ENCODE results near the gene DPP8.

DPP8 gene

DNA sequence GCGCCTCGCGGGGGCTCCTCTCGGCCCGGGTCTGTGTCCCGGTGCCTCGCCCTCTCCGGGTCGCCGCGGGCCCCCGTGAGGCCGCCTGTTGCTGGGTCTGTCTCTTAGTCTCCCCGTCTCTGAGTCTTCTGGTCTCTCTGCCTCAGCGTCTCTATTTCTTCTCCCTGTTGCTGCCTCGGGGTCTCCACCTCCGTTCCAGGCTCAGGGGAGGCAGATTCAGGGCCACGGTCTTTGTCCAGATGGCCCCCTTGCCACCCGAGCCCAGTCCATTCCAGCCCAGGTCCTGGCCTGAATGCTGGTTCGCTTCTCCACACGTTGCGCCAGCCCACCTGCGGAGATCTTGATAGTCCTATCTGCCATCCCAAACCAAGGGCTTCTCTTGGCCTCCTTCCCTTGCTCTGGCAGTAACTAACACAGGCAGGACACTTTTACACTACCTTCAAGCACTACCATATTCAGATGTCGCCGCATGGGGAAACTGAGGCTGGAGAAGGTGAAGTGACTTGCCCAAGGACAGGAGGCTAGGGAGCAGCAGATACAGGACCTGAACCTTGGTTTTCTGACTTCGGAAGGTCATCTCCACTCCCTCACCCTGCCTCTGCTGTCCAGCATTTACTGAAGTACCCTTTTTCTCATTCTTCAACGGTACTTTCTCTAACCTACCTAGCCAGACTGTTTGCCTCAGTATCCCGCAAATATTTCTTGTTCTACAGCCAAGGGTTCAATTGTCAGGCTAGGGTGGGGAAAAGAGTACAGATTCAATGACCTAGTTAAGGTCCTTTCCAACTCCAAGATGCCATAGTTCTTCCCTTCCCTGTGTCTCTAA, 94.1 kb downstream of the DPP8 start:
- DNase-seq = no peak

DNA sequence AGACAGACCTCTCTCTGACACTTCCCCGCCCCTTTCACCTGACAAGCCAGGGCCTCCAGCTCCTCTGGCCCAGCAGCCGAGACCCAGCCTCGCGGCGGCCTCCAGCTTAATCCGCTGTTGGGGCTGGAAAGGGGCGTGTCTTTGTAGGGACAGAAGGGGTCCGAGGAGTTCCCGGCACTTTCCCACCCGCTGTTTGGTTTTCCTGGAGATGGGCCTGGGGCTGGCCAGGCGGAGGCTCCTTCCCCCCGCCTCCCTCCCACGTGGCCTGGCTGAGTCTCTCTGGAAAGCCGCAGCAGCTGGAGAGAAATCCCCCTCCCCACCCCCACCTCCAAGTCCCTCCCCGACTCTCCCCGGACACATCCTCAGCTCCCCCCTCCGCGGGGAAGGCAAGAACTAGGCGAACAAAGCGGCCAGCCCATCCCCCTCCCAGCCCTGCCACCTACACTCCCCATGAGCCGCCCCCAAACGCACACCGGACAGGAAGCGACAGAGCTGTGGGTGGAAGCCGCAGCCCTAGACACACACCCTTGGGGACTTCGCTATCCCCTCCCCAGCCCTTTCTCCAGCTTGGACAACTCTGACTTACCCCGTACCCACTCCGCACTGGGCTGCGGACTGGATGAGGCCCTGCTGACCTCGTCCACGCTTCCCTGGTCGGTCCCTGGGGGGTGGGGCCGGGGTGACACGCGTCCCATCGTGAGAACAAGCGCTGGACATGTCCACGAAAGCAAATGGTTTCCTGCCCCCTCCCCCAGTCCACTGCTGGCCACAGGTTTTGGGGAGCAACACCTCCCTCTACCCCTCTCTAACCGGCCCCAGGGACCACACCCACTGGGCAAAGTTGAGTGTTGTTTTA, 95.9 kb downstream of the DPP8 start:
- no peak for DNase-seq

DNA sequence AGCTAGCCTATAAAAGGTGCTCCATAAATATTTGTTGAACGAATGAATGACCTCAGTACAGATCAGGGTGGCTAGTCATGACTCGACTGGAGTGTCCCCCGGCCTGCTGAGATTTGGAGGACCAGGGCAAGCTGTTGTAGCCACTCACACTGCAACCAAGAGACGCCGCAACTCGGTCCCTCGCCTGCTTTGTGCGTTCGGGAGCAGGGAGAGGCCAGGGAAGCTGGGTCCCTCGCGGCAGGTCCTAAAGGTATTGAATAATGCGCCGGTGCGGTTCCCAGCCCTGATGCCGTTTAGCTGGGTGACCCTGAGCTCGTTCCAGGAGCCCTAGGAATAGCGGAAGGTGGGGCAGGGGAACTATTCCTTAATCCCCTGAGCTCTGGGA, 96.5 kb downstream of the DPP8 start:
- DNase-seq = no peak

DNA sequence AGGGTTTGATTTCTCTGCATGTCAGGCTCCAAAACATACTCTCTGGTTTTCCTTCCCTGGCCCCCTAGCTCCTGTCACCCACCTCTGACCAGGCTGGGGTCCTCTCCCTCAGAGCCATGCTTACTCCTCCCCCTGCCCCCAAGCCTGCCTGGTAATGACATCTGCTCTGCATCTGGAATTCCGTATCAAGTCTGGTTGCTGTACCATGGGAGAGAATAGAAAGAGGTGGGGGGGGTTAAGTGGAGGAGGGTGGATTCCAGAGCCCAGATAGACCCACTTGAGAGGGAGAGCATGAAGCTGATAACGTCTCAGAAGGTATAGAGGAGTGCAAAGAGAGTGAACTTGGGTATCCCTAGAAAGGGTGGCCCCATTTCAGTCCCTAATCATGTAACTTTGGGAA, 98.9 kb downstream of the DPP8 start:
- DNase-seq = no peak

DNA sequence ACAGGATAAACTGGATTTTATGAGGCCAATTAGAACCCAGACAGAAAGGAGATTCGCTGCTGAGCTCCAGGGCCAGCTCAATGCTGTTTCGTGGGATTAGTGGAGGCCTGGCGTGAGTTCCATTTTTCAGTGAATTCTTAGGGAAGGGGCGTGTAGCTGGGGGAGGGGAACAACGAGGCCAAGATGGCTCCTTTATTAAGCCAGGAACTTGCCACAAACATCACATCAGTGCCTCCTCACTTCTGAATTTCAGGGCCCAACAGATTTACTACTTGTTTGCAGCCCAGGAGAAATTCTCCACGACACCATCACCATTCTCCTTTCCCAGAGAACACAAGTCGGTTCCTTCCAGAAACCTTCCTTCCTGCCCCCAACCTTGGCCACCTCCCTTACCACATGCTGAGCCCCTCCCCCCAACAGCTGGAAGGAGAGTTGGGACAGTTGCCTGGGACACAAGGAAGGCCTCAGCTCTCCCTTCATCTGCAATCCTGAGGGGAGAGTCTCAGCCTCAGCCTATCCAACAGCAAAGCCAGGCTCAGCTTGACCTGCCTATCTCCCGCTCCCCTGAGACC, 100.6 kb downstream of the DPP8 start:
- no peak for DNase-seq

DNA sequence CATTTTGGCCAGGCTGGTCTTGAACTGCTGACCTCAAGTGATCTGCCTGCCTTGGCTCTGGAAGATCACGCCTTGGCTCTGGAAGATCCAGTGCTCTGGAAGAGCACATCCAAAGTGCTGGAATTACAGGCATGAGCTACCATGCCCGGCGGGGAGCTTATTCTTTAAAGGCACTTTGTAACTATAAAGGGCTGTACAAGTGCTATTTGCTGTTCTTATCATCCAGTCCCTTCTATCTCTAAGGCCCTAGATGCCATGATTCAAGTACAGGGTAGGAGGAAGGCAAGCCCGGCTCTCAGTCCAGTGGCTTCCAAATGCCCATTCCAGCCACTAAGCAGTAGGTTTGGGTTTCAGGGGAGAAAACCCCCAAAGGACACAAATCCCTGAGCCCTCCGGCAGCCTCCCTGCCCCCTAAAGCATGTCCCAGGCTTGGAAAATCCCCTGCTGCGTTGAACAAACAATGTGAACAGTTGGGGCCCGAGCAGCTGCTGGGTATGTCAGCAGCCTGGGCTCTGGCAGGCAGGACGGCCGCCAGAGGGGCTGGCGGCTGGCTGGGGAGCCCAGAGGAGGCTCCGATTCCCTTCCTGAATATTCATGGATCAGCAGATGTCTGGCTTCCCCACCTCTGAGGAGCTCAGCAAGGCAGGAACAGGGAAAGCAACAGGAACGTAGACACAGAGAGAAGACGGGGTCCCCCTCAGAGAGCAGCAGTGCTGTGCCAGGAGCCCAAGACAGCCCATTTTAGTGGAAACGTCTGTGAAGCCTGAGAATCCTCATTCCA, 102.5 kb downstream of the DPP8 start:
- DNase-seq = no peak

DNA sequence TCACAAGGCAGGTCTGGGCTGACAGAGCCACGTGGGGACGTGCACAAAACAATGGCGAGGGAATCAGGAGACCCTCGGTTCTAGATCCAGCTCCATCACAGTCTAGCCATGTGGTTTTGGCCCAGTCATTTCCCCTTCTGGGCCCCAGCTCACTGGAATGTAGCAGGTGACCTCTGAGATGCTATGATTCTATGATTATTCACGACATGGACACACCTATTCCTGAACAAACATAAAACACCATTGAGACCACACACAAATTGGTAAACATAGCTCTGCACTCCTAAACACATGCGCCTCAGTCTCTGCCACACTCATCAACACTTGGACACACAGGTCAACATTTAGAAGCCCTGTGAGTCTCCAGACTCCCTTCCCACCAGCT, 103.7 kb downstream of the DPP8 start:
- no peak for DNase-seq

DNA sequence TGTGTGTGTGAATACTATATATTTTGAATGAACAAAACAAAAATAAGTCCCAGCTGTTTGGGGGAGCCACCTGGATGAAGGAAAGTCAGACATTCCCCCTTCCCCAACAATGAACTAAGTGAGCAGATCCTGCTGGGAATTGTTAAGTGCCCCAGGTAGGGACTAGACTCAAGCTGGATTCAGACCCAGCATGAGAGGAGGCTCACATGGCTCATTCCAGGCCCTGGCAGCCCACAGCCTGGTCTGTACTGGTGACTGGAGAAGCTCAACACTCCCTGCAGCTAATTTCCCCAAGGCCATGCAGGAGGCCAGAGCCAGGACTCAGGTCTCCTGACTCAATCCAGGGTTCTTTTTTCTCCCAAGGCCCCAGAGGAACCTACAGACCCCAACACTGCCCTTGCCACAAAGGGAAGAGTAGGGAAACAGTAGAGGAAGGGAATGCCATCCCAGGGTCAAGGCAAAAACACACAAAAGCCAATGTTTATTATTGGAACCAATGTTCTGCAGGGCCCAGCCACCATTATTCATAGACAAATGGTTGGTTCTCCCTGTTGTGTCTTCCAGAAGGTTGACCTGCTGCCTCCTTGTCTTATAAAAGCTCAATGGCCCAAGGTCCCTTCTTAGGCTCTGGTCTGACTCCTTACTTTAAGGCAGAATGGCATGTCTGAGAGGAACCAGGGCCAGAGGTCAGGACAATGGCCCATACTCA, 104.3 kb downstream of the DPP8 start:
- no peak for DNase-seq

DNA sequence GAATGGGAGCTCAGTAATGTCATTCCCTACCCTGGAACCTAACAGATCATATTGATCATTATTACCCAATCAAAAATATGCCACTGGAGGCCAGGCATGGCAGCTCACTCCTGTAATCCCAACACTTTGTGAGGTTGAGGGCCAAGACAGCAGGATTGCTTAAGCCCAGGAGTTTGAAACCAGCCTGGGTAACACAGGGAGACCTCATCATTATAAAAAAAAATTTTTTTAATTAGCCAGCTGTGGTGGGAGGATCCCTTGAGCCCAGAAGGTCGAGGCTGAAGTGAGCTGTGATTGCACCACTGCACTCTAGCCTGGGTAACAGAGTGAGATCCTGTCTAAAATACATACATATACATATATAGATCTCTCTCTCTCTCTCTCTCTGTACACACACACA, 104.9 kb downstream of the DPP8 start:
- DNase-seq = no peak

DNA sequence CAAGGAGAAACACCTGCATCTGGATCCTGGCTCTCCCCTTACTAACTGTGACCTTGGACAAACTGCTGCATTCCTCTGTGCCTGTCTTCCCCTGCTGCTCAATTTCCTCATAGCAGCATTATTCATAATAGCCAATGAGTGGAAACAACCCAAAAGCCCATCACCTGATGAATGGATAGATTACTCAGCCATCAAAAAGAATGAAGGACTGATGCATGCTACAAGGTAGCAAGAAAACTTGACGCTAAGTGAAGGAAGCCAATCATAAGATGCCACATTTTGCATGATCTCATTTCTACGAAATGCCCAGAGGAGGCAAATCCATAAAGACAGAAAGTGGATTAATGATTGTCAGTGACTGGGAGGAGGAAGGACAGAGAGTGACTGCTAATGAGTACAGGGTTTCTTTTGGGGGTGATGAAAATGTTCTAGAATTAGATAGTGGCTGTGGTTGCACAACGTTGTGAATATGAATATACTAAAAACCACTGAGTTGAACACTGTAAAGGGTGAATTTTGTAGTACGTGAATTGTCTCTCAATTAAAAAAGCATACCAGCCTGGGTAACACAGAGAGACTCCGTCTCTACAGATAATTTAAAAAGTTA, 105.9 kb downstream of the DPP8 start:
- DNase-seq = no peak

DNA sequence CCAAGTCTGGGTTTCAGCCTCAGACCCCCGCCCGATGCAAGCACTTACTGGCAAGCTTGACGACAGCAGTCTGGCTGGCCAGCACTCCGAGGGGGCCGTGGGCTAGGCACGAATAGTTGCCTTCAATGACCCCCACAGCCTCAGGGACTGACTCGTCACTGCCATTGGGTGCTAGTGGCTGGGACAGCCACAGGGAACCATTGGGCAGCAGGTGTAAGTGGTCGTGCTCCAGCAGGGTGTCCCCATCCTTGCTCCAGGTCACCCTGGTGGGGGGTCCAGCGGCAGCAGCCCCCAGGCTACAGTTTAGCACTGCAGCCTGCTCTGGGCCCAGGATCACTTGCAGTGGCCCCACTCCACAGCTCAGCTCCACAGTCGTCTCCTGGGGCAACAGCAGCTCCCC, 106.5 kb downstream of the DPP8 start:
- DNase-seq = no peak

DNA sequence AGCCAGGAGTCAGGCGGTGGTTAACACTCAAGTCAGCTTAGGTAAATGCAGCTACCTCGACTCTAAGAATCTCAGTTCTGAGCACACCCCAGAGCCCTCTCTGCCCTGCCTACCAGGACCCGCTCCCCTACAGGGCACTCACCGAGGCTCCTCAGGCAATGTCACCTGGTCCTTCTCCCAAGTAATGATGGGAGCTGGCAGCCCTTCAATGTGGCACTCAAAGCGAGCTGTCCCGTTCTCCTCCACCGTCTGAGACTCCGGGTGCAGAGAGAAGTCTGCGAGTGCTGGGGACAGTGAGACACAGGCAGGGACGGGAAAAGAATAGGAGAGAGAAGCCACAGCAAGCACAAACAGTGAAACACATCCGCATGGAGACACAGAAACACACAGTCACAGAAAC, 107.5 kb downstream of the DPP8 start:
- no peak for DNase-seq

DNA sequence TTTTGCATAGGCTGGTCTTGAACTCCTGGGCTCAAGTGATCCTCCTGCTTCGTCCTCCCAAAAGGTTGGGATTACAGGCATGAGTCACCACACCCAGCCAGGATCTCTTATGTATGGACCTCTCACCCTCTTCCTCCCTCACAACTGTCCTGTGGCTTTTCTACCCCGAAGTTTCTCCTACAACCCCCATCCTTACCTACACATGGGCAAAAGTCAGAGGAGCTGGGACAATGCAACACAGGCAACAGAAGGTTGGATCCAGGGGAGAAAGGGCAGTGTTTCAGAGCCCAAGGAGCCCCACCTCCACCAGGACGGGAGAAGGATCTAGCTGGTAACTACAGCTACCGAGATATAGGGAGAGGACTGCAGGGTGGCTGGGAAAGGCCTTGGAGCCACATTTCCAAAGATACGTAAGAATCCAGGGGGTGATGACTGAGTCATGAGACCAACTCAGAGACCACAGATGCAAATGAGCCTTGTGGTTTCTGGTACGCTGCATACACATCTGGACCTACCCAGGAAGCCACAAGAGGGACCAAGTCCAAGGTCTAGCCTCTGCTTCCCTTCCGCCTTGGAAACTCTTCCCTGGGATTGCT, 108.4 kb downstream of the DPP8 start:
- no peak for DNase-seq

DNA sequence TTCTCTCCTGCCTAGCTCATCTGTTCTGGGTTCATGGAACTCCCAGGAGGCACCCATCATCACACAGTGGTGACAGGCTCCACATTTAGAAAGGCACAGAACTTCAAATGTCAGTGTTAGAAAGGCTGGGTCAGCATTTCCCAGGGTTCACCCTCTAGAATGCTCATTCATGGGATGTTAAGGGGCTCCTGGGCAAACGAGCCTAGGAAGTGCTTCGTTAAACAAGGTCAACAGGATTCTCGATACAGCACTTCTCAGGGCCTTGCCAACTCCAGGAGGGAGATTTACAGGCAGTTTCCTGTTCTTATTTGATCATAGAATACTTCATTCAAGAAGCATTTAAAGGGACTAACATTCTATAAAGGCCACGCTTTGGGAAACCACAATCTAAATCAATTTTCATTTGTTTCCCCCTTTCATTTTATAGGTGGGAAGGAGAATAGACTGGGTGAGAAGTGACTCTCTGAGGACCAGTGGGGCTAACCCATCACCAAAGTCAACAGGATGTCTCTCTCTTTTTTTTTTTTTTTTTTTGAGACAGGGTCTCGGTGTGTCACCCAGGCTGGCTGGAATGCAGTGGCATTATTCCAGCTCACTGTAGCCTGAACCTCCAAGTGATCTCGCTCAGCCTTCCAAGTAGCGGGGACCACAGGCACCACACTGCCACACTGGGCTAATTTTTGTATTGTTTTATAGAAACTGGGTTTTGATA, 109.0 kb downstream of the DPP8 start:
- no peak for DNase-seq

DNA sequence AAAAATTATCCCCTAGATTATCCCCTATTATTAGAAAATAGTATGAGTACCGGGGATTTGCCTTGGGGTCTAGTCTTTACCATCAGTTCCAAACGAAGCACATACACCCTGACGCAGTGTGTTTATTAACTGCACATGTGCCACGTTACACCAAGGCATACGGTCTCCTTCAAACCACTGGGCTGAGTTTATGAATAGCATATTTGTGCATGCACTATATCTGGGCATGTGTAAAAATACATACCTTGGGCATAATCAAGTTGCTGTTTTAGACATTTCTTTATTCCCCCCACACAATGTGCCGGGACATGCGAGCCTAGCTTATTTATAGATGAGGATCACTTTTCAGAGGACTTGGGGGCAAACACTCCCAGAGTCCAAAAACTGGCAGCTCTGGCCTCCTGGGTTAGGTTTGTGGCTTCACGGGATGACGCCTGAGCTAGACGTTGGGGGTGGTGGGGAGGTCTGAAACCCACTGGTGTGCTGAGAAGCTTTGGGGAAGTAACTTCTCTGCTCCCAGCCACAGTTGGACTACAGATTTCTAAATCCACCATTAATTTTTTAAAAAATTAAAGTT, 111.0 kb downstream of the DPP8 start:
- no peak for DNase-seq

DNA sequence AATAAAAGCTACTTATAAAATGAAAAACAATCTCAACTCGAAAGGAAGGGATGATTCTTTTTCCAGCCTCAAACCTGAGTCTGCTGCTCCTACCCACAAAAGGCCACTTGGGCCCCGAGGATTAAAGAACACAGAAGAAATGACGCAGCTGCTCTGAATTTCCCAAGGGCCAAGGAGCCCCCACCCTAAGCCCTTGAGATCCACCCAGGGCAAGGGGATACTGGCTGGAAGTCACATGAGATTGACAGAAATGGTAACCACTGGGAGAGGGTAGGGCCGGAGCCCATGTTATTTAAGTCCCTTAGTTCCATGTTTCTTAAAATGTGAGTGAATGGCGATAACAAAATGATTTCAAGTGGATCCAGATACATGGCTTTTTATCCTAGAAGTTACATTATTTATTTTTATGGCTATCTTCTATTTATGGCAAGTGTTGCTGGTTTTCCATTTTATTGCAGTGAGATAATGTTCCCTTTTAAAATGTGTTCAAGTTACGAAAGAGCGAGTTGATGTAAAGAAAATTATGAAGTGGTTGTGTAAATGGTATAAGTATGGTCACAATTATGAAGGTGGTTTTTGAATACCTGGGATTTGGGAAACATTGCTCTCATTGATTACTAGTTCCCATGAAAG, 111.6 kb downstream of the DPP8 start:
- DNase-seq = no peak

DNA sequence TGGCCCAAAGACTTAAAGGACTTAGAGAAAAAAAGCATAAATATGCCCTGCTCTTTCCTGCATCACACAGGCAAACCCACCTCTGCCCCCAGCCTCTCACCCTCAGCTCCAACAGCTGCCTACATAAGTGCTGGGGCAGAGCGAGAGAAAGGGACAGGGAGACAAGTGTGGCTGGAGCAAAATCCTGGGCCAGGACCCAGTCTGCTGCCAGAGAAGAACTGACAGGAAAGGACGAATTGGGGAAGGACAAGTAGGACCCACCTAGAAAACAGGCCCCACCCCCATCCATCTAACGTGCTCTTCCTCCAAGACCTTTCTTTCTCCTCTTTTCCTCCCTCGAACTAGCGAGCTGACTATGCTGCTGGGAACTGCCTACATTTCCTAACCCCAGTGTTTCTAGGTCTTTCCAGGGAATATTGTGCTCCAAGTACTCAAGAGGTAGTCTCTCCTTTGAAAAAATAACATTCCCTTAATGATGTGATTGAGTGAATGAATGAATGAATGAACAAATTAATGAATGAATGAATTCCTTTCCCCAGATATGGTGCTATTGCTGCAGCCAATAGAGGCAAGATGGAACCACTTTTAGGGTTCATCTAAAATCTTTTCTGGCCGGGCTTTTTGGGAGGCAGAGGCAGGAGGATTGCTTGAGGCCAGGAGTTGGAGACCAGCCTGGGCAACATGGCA, 113.2 kb downstream of the DPP8 start:
- DNase-seq = no peak

DNA sequence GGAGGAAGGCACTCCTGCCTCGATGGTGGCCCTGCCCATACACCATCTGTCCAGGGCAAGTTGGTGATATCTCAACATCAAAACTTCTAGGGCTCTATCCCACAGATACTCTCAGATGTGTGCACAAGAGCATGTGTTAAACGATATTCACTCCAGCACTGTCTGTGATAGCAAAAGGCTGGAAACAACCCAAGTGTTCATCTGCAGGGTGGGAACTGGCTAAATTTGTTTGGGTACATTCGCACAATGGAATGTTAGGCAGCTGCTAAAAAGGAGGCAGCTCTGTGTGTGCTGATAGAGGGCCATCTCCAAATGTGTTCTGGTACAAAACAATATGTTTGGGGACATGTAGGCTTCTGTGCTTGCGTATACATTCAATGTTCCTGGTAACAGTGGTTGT, 114.5 kb downstream of the DPP8 start:
- no peak for DNase-seq

DNA sequence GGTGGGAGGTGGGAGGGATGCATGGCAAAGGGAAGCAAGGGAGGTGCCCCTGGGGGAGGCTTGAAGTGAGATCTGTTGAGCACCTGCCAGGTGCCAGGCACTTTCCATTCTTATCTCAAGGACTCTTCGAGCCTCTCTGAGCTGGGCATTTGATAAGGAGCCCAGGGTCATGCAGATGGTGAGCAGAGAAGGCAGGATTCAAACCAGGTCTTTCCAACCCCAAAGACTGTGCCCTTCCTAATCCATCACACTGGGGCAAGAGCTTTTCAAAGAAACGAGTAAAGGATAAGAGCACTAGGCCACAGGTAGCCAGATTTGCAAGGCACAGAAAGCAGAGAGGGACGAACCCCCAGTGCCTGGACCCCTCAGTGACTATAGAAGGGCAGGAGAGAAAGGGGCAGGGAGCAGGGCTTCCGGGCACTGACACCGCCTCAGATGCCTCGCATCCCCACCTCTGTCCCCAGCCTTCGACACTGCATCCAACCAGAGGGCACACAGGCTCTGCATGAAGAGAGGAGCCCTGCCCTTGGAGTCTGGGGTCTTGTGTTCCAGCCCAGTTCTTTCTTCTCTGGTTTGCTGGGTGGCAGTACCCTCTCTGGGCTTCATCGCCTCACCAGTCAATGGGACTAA, 115.8 kb downstream of the DPP8 start:
- DNase-seq = no peak

All from central memory CD4-positive, alpha-beta T cell (primary cell).